Brain microvascular endothelial cell (primary cell): ENCODE measurements around the gene L3MBTL1.

Experiments
- DNase-seq: peaks from one replicate; pipeline ENCODE4 v3.0.0-alpha.2; 2020
- H3K27ac ChIP-seq: fragments of 250-450 bp; sonication (Bioruptor Pico); 2 replicates; pipeline ENCODE4 v1.5.1; 2020; ENCODE audit warnings: mild to moderate bottlenecking, moderate library complexity
- H3K27me3 ChIP-seq: fragments of 250-450 bp; sonication (Bioruptor Pico); replicated peaks from 2 replicates; pipeline ENCODE4 v1.5.1; 2020; ENCODE audit warnings: mild to moderate bottlenecking
- H3K36me3 ChIP-seq: fragments of 250-450 bp; sonication (Bioruptor Pico); replicated peaks from 2 replicates; pipeline ENCODE4 v1.5.1; 2020; ENCODE audit warnings: mild to moderate bottlenecking
- H3K4me3 ChIP-seq: 2 replicates; pipeline ENCODE4 v1.5.1; 2011; ENCODE audit warnings: low read depth, mild to moderate bottlenecking, control low read depth, low read length, moderate library complexity
- CTCF ChIP-seq: IDR thresholded peaks from 2 replicates; pipeline ENCODE4 v1.5.1; 2011; ENCODE audit warnings: low read depth, mild to moderate bottlenecking, moderate library complexity, low read length, control low read depth, inconsistent platforms; ENCODE audit errors: missing control alignments
- in situ Hi-C: cut with HindIII; loops from 2 replicates; pipeline ENCODE4 v1.10.0; 2017; ENCODE audit warnings: low sequenced_read_pairs, low pct_ligation_motif_present

Gene L3MBTL1

DNA sequence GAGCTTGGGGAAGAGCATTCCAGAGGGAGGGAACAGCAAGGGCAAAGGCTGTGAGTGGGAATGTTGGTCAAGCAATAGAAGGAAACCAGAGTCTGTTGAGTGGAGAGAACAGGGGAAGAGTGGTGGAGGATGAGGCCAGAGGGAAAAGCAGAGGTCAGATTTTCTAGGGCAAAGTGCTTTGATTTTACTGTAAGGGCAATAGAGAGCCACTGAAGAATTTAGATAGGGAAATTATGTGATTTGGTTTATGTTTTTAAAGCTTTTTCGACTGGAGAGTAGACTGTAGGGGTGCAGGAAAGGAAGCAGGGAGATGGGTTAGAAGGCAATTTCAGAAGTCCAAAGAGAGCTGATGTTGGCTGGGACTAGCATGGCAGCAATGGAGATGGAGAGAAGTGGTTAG, 4.4 kb downstream of the L3MBTL1 start:
- DNase-seq = no peak
- in situ Hi-C loops = no loop called here
- no peak for TF ChIP-seq CTCF
- no peaks in the 10 kb centered on the region for H3K36me3 ChIP-seq
- H3K27ac ChIP-seq = no peak overlapping the region
- no peak overlapping the region for H3K4me3 ChIP-seq
- peaks cover 4% of the 10 kb centered on the region for H3K27me3 ChIP-seq

DNA sequence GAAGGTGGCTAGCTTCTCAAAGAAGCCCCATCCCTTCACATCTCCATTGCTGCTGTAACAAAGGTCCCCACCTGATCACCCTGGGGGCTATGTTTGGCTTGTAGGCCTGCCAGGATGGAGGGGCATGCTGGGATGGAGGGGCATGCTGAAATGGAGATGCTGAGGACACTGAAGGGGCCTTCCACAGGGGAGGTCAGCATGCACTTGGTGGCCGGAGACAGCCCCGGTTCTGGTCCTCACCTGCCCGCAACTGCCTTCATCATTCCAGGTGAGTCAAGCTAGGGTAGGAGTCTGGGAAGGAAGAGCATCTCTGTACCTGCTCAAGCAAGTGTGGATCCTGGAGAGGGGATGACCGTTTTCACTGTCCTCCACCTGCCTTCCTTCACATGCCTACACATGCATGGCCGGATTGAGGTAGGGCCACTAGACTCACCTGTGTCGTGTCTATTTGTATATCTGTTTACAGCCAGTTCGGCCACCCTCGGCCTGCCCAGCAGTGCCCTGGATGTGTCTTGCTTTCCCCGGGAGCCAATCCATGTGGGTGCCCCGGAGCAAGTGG, 6.0 kb downstream of the L3MBTL1 start:
- DNase-seq = no peak
- Histone ChIP-seq H3K27me3 (no peaks in the 10 kb centered on the region), H3K36me3 (no peaks in the 10 kb centered on the region), H3K4me3 (peak overlapping the region; percentile 53), H3K27ac (no peak overlapping the region)
- no peak for TF ChIP-seq CTCF
- in situ Hi-C loops = no loop called here

GRCh38 chr20:43513931-43514647, 6.6 kb downstream of the L3MBTL1 start:
- Histone ChIP-seq H3K36me3 (no peaks in the 10 kb centered on the region), H3K4me3 (peak overlapping the region; percentile 68), H3K27me3 (no peaks in the 10 kb centered on the region), H3K27ac (no peak overlapping the region)
- in situ Hi-C loops = no loop called here
- peak; percentile 98 for DNase-seq
- TF ChIP-seq CTCF = peak; percentile 53

DNA sequence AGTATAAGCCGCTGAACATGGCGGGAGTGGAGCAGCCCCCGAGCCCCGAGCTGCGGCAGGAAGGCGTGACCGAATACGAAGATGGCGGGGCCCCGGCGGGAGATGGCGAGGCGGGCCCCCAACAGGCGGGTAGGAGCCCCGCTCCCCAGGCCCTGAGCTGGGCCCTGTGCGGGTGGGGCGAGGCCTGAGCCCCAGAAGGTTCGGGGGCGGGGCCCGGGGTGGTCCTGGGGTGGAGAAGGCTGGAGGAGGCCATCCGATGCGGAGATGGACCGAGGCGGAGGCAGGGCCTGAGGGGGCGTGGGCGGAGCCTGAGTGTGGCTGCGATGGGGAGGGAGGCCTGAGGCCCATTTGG, 7.1 kb downstream of the L3MBTL1 start:
- H3K4me3 ChIP-seq = peak overlapping the region; percentile 68
- H3K27me3 ChIP-seq = no peaks in the 10 kb centered on the region
- H3K27ac ChIP-seq = no peak overlapping the region
- in situ Hi-C loops = no loop called here
- H3K36me3 ChIP-seq = no peaks in the 10 kb centered on the region
- no peak for TF ChIP-seq CTCF
- no peak for DNase-seq

DNA sequence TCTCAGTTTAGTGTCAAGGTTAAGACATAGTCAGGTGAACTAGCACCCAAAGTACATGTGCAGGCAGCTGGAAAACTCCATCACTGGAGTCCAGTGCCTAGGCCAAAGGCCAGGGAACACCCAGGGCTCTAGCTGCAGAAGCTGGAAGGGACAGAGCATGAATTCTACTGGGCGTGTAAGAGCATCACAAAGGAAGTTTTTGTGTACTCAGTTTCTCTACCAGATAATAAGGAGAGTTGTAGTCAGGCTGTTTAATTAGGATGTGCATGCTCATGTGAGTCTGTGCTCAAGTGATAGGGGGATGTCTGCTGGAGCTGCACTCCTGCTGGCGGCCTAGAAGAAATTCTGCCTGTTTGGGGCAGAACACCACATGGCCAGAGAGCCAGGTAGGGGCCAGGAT, 8.1 kb downstream of the L3MBTL1 start:
- Histone ChIP-seq H3K27me3 (no peaks in the 10 kb centered on the region), H3K4me3 (no peak overlapping the region), H3K27ac (no peak overlapping the region), H3K36me3 (no peaks in the 10 kb centered on the region)
- in situ Hi-C loops = no loop called here
- TF ChIP-seq CTCF = no peak
- DNase-seq = no peak
